HG03064 (cell line): ENCODE measurements around the gene F11R.
"Not testable (repeated sequence)": the region's sequence is repeated elsewhere in the genome, so short reads cannot be mapped to it uniquely, and the experiment has no call there.

Experiments used
- ATAC-seq: cut with Tn5 transposase; IDR thresholded peaks from one replicate; pipeline ENCODE4 v1.9.1; 2021; ENCODE audit warnings: low read depth; ENCODE audit not compliant: unreplicated experiment

The F11R gene

GRCh38 chr1:160979286-160979685 lies 41.7 kb downstream of the F11R start:
- no peak for ATAC-seq

- ATAC-seq = no peak
These were observed 42.4 kb downstream of the F11R start for GRCh38 chr1:160978510-160978927.

GRCh38 chr1:160975026-160975425 lies 45.9 kb downstream of the F11R start:
- ATAC-seq = no peak

GRCh38 chr1:160973491-160973890 lies 47.5 kb downstream of the F11R start:
- no peak for ATAC-seq

- ATAC-seq = no peak
These were observed 48.0 kb downstream of the F11R start for GRCh38 chr1:160972939-160973338.

GRCh38 chr1:160971618-160972056 lies 49.3 kb downstream of the F11R start:
- no peak for ATAC-seq

GRCh38 chr1:160963521-160963920 lies 57.4 kb downstream of the F11R start:
- ATAC-seq = no peak

- no peak for ATAC-seq
These were observed 59.5 kb downstream of the F11R start for GRCh38 chr1:160961419-160961818.

GRCh38 chr1:160956966-160957365 lies 64.0 kb downstream of the F11R start:
- ATAC-seq = no peak

GRCh38 chr1:160954158-160955104 lies 66.5 kb downstream of the F11R start, which contains the start of gene ITLN2:
ITLN2 (minus strand) TSS chr1:160954809; CDS start chr1:160954741, 68 bp downstream.
- no peak for ATAC-seq

GRCh38 chr1:160953030-160953429 lies 67.9 kb downstream of the F11R start:
- ATAC-seq = no peak

GRCh38 chr1:160952129-160952510 lies 68.8 kb downstream of the F11R start:
- ATAC-seq = no peak

GRCh38 chr1:160951443-160952128 lies 69.4 kb downstream of the F11R start:
- ATAC-seq = no peak

GRCh38 chr1:160950657-160951056 lies 70.3 kb downstream of the F11R start:
- no peak for ATAC-seq

GRCh38 chr1:160949881-160950280 lies 71.1 kb downstream of the F11R start:
- ATAC-seq = no peak

GRCh38 chr1:160949216-160949880 lies 71.6 kb downstream of the F11R start:
- not testable (repeated sequence) for ATAC-seq

GRCh38 chr1:160947174-160947759 lies 73.7 kb downstream of the F11R start:
- ATAC-seq = not testable (repeated sequence)

GRCh38 chr1:160945881-160946280 lies 75.1 kb downstream of the F11R start:
- ATAC-seq = not testable (repeated sequence)
